Activated CD8-positive, alpha-beta memory T cell treated with anti-CD3 and anti-CD28 coated beads, Interleukin-2, amount 50 U/mL, for 1 hour (primary cell): Measurements from ENCODE around the gene STK10.

ENCODE experiments used
- DNase-seq: peaks from one replicate; pipeline ENCODE4 v3.0.0-alpha.2; 2020; ENCODE audit errors: extremely low read depth

STK10 gene

DNA sequence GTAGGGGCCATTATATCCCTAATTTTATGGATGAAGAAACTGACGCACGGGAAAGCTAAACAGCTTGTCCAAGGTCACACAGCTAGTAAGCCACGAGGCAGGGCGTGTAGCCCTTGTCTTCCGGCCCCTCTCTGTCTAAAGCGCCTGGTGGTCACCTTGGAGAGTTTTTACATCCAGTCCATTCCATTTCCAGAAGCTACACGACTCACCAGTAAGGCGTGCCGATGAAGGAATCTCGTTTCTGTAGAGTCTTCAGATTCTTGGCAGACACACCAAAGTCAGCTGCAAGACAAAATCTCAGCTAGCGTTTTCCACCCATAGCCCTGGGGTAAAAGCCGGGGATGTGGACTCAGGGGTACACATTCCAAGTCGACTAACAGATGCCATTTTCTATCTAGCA, 80.5 kb downstream of the STK10 start:
- DNase-seq: no peak

- no peak for DNase-seq
These were observed 81.3 kb downstream of the STK10 start for GRCh38 chr5:172106511-172107356.

- DNase-seq: no peak
These were observed 82.2 kb downstream of the STK10 start for GRCh38 chr5:172105811-172106210.

DNA sequence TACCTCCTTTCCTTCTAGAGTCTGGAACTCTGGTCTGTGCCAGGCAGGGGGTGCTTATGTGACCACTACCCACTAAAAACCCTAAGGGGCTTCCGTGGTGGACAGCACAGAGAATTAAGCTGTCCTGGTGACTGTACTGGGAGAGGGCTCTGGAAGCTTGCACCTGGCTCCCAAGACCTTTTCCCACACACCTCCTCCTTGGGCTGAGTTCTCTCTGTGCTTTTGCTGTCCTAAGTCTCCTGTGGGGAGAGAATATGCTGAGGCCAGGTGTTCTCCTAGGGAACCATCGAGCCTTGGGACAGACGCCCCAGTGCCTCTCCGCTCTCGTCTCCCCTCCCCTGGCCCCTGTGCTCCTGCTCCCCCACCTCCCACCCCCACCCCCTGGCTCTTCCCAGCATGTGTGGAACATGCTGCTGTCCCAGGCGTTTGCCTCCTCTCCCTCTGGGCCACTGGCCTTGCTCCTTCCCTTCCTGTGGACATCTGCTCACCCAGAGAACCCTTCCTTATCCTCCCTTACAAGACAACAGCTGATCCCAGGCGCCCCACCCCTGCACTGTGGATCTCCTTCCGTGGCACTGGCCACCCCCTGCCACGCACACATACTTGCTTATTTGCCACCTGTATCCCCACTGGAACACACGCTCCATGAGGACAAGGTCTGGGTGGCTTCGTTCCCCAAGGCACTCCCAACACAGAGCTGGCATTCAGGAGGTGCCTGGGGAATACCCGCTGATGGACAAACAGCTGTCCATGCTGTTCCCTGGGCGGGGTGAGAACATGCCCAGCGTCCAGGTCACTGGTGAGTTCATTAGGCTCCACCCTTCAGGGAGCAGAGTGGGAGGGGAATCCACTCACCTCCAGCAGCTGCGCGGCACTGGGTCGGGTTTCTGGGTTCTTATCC, 83.0 kb downstream of the STK10 start:
- no peak for DNase-seq

DNA sequence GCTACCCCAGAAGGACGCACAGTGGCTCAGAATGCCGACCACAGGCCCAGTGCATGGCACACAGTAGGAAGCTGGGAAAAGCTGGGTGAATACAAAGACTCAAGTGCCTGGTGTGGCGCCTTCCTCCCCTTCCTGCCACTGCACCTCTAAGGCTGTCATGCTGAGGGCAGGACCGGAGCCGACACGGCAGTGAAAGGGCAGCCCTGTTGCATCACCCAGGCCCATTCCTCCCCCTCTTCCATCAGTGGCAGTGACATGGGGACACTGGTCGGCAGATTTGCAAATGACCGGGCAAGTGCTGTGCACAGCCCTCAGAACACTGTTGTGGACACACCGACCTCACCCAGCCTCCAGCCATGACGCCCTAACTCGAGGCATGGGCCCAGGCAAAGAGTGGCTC, 84.0 kb downstream of the STK10 start:
- no peak for DNase-seq

- no peak for DNase-seq
These were observed 85.0 kb downstream of the STK10 start for GRCh38 chr5:172102913-172103626.

DNA sequence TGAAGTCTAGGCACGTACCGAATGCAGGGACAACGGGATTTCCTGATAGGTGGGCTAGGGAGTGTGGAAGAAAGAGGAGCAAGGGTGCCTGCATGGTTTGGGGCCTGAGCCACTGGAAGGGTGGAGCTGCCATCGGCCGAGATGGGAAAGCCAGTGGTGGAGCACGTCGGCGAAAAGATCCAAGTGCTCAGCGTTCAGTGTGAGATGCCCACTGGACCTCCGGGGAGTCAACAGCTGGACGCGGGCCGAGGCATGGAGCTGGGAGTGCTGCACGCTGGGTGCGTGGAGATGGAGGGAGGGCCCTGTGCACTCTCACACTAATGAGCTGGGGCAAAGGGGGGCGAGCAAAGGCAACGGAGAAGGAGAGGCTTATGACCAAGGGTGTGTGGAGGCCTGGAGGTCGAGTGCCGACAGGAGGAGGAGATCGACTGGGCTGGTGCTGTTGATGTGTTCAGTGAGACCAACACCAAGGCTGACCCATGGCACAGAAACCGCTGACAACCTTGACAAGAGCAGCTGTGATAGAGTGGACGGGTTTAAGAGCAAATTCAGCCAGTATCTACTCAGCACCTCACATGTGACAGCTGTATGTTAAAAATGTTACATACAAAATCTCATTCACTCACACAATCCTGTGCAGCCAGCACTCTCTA, 85.7 kb downstream of the STK10 start:
- no peak for DNase-seq

- DNase-seq: no peak
These were observed 86.3 kb downstream of the STK10 start for GRCh38 chr5:172101547-172102217.

DNA sequence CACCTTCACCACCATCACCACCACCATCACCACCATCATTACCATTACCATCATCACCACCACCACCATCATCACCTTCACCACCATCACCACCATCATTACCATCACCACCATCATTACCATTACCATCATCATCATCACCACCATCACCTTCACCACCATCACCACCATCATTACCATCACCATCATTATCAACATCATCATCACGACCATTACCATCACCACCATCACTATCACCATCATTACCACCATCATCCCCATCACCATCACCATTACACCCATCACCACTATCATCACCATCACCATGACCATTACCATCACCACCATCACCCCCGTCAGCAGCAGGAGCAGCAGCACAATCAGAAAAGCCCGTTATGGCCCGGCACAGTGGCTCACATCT, 89.1 kb downstream of the STK10 start:
- no peak for DNase-seq

- no peak for DNase-seq
These were observed 90.0 kb downstream of the STK10 start for GRCh38 chr5:172098046-172098445.

DNA sequence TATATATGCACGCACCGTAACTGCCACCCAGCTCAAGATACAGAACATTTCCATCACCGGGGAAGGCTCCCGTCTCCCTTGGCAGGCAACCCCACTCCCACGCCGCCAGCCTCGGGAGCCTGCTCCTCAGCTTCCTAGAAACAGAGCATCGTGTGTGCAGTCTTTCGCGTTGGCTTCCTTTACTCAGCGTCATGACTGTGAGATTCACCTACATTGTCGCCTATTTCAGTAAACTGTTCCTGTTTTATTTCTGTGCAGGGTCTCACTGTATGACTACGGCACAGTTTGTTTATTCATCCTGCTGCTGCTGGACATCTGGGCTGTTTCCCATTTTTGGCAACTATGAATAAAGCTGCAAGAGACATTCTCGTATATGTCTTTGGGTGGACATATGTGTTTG, 90.7 kb downstream of the STK10 start:
- DNase-seq: no peak

DNA sequence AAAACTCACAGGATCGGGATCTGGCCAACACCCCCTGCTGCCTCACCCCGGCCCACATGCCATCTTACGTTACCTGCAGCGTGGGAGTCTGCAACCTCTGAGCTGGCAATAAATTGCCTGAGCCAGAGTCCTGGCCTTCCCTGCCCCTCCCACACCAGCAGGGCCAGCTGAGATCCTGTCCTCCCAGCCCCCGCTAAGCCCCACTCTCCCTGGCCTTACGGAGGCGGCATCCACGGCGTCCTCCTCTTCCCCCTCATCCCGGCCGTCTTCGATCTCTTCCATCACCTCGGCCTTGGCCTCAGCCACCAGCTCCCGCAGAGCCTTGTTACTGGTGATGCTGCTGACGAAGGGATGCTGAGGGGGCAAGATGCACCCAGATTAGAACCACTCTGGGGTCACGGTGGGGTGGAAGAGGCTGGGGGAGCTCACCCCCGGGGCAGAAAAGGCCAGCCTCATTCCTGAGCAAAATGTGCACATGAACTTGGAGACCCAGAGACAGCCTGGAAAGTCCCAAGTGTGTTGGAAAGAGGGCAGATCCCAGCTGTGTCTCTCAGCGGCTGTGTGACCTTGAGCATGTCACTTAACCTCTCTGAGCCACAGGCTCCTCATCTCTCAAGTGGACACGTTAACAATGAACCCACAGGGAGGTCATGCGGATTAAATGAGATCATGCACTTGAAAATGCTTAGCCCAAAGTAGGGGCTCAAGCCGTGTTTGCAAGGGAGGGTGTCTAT, 91.7 kb downstream of the STK10 start:
- no peak for DNase-seq

GRCh38 chr5:172095368-172096206, 92.4 kb downstream of the STK10 start:
- no peak for DNase-seq

- DNase-seq: no peak
These were observed 94.1 kb downstream of the STK10 start for GRCh38 chr5:172093965-172094364.

GRCh38 chr5:172093559-172093958, 94.5 kb downstream of the STK10 start:
- no peak for DNase-seq

DNA sequence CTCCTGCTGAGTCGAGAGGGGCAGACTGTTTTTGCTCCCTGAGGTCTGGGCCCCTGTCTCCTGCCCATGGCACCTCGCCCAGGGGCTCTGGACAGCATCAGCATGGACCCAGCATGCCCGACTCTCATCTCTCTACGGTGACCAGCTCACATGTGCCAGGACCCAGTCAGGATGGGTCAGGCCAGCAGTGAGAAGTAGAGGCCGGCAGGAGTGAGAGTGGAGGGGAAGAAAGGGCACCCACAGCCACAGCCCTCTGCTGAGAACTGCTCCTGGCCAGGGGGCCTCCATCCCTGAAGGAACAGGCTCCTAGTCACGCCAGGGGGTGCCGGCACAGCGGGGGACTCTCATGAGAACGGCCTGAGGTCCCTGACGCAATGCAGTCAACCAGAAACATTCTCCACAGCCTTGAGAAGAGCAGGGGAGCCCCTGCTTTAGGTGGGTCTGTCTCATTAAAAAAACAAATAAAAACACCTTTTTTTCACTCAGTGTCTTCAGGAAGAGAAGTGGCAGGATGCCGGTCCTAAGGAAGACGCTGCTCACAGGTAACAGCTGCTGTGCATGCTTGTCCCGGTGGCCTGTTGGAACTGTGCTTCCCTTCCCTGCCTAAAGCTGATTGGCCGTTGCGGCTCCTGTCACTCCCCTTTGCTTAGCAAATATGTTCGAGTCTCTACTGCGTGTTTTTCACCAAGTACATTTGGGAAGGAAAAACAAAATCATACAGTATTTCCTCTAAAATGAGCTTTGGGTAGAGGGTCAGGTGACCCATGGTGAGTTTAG, 95.9 kb downstream of the STK10 start:
- DNase-seq: no peak

DNA sequence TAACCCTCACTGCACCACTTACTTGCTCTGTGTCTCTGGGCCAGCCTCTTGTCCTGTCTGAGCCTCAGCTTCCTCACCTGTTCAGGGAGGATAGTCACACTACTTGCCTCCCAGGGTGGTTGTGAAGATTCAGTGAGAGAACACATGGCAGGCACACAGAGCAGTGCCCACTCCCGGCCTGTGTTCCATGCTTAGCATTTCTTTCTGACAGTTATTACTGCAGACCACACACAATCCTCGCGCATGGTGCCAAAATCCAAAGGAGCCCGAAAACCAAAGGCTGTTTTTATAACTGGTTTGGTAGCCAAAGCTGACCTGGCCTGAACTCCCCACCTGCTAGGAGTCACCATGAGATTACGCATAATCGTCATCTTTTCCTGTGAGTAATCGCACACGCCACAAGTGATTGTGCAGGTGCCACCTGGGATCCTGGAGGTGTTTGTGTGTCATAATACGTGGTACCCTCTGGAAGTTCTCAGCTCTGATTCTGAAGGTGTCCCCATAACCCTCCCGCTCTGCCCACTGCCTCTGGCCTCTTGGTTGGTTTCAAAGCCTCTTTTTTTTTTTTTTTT, 97.0 kb downstream of the STK10 start:
- no peak for DNase-seq
